PC-9 (cell line): ENCODE data around the gene MFNG. TPM values are rescaled to one million over a fixed set of nuclear protein-coding genes. Genes with fewer than 3 reads are reported as not detected.

Experiments used
- BruUV-seq: library from RNA; stranded (reverse); fragments of 400-500 nt; replicated peaks from 2 replicates; lab custom pipeline; 2021; lab: Mats Ljungman, UMichigan
- CTCF ChIA-PET: fragments of 300-600 bp; sonication (Branson Sonifier 250); formaldehyde crosslinking; loops from one replicate; lab custom pipeline; 2022; ENCODE audit warnings: antibody characterized with exemption; lab: Charles Lee
- POLR2A ChIA-PET: fragments of 300-600 bp; sonication (Branson Sonifier 250); formaldehyde crosslinking; loops from one replicate; lab custom pipeline; 2022; ENCODE audit warnings: antibody characterized with exemption; ENCODE audit not compliant: unreplicated experiment; lab: Charles Lee
- DNase-seq, 2 experiments: peaks; one replicate each; pipeline versions ENCODE4 v3.0.0 to v3.0.0-alpha.2; 2015 to 2022; ENCODE audit warnings: mixed read lengths in 1 of 2
- H2AFZ ChIP-seq: fragments of 200-600 bp; sonication (generic); 2 replicates; pipeline ENCODE4 v1.8.1; 2017; ENCODE audit warnings: antibody characterized with exemption
- H3F3A ChIP-seq: fragments of 200-600 bp; sonication (generic); 2 replicates; pipeline ENCODE4 v1.8.1; 2017; ENCODE audit warnings: antibody characterized with exemption, mild to moderate bottlenecking, low read depth; ENCODE audit not compliant: insufficient read depth
- H3K27ac ChIP-seq: fragments of 200-600 bp; sonication (generic); 2 replicates; pipeline ENCODE4 v1.6.1; 2016; ENCODE audit warnings: mixed run types
- H3K27me3 ChIP-seq: fragments of 200-600 bp; sonication (generic); 2 replicates; pipeline ENCODE4 v1.6.1; 2016; ENCODE audit warnings: low read depth, mixed run types; ENCODE audit not compliant: insufficient read depth
- H3K36me3 ChIP-seq: fragments of 200-600 bp; sonication (generic); 2 replicates; pipeline ENCODE4 v1.6.1; 2016; ENCODE audit warnings: low read depth, mixed run types
- H3K4me1 ChIP-seq: fragments of 200-600 bp; sonication (generic); replicated peaks from 2 replicates; pipeline ENCODE4 v1.6.1; 2016; ENCODE audit warnings: mixed run types; ENCODE audit not compliant: insufficient read depth
- H3K4me2 ChIP-seq: fragments of 200-600 bp; sonication (generic); 2 replicates; pipeline ENCODE4 v1.6.1; 2017; ENCODE audit warnings: mixed run types
- H3K4me3 ChIP-seq: fragments of 200-600 bp; sonication (generic); 2 replicates; pipeline ENCODE4 v1.6.1; 2016; ENCODE audit warnings: mixed run types
- H3K79me2 ChIP-seq: fragments of 200-600 bp; sonication (generic); 2 replicates; pipeline ENCODE4 v1.6.1; 2017; ENCODE audit warnings: low read depth, mixed run types
- H3K9me2 ChIP-seq: fragments of 200-600 bp; sonication (generic); 2 replicates; pipeline ENCODE4 v1.8.1; 2017; ENCODE audit warnings: mild to moderate bottlenecking; ENCODE audit not compliant: insufficient read depth
- H3K9me3 ChIP-seq: fragments of 200-600 bp; sonication (generic); 2 replicates; pipeline ENCODE4 v1.8.1; 2016; ENCODE audit warnings: low read depth; ENCODE audit not compliant: insufficient read depth
- H4K20me1 ChIP-seq: fragments of 200-600 bp; sonication (generic); 2 replicates; pipeline ENCODE4 v1.8.1; 2017; ENCODE audit not compliant: insufficient read depth
- EZH2 ChIP-seq: fragments of 200-600 bp; sonication (generic); IDR thresholded peaks from 2 replicates; pipeline ENCODE4 v1.8.0; 2017; ENCODE audit warnings: antibody characterized with exemption, low read depth
- intact Hi-C: fragments of 100-400 bp; cut with micrococcal nuclease; formaldehyde crosslinking; loops from one replicate; pipeline ENCODE4 v1.10.0; 2022; ENCODE audit not compliant: unreplicated experiment
- total RNA-seq: library from RNA; stranded (reverse); gene quantifications from 2 replicates; pipeline ENCODE4 v1.2.3, GENCODE V29; 2021
- TF ChIP-seq, protein P1 (sequence below): fragments of 200-600 bp; sonication (generic); conservative IDR thresholded peaks from 2 replicates; pipeline ENCODE4 v1.6.1; 2017; ENCODE audit warnings: mixed run types, antibody characterized with exemption, mild to moderate bottlenecking, moderate library complexity

MFNG gene
- total RNA-seq, 1 experiment from 2014 or later, result 28.1 TPM

DNA sequence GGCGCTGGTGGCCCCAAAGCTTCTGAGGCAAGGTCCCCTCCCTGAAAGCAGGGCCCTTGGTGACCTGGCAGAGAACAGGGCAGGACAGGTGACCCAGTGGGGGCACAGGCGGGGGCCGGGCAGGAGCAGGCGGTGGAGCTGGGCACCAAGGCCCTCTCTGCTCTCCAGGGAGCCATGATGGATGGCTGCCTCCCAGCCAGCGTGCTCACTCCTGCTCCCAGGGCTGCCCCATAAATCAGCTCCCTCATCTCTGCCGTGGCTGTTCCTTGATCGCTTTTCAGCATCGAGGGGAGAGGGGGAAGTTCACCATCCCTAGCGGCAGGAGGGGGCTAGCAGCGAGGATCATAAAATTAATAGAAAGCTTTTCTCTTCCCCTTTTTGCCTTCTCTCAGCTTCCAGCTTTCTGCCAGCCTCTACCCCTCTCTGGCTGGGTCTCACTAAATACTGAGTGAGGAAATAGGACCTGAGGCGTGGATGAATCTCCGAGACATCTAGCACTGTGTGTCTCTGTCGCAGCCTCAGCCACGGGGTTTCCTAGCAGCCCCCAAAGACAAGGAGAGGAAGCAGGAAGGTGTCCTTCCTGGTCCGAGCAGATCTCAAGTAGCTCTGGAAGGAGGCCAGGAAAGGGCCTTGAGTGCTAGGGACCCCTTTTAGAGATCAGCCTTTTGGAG is 36.7 kb downstream of the MFNG start:
- Histone ChIP-seq H3K36me3 (no peaks in the 10 kb centered on the region), H3K27ac (no peak overlapping the region), H4K20me1 (no peaks in the 10 kb centered on the region), H3F3A (peaks cover 8% of the 10 kb centered on the region), H3K4me2 (no peak overlapping the region), H2AFZ (no peak overlapping the region), H3K4me3 (no peak overlapping the region), H3K27me3 (no peaks in the 10 kb centered on the region), H3K79me2 (no peaks in the 10 kb centered on the region), H3K9me3 (no peaks in the 10 kb centered on the region), H3K4me1 (peaks cover 9% of the 10 kb centered on the region), H3K9me2 (no peaks in the 10 kb centered on the region)
- intact Hi-C loops, result loop anchor here (10.0 kb wide), 1 partner anchor 255 kb away; no protein-coding TSS in a partner anchor
- DNase-seq, result no peak
- ChIA-PET CTCF (no interaction called here), POLR2A (no interaction called here)
- BruUV-seq, result no TSS peak
- TF ChIP-seq, protein P1, sequence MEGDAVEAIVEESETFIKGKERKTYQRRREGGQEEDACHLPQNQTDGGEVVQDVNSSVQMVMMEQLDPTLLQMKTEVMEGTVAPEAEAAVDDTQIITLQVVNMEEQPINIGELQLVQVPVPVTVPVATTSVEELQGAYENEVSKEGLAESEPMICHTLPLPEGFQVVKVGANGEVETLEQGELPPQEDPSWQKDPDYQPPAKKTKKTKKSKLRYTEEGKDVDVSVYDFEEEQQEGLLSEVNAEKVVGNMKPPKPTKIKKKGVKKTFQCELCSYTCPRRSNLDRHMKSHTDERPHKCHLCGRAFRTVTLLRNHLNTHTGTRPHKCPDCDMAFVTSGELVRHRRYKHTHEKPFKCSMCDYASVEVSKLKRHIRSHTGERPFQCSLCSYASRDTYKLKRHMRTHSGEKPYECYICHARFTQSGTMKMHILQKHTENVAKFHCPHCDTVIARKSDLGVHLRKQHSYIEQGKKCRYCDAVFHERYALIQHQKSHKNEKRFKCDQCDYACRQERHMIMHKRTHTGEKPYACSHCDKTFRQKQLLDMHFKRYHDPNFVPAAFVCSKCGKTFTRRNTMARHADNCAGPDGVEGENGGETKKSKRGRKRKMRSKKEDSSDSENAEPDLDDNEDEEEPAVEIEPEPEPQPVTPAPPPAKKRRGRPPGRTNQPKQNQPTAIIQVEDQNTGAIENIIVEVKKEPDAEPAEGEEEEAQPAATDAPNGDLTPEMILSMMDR, result no peak
- TF ChIP-seq EZH2, result no peak

DNA sequence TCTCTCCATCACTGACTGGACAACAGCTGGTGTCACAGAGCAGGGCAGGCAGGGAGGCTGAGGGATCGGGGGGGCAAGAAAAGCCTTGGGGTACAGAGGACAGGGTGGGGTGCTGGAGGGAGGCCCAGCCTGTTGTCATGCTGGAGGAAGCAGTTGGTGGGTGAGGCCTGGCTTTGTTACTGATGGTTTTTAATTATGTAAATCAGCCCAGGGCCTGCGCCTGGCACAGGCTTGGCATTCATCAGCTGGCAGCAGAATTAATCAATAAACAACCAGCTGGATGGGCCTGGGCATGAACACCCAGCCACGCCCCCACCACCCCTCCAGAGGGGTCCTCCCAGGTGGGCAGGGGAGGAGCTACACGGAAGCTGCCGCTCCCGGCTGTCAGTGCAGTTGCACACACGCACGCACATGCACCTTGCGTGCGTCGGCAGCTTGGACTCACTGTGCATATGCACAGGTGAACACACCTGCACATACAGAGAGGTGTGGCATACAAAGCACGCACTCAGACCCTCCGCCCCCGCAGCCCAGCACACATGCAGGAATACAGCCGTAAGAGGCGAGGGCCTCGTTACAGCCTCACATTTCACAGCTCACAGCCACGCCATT is 37.6 kb downstream of the MFNG start:
- Histone ChIP-seq H2AFZ (no peak overlapping the region), H3K27ac (no peak overlapping the region)

DNA sequence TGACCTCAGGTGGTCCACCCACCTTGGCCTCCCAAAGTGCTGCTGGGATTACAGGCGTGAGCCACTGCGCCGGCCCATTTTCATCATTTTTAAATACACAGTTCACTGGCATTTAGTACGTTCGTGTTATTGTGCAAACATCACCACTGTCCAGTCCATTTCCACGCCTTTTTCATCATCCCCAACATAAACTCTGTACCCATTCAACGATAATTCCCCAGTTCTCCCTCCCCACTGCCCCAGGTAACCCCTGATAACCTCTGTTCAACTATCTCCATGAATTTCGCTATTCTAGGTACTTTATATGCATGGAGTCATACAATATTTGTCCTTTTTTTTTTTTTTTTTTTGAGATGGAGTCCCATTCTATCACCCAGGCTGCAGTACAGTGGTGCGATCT is 40.7 kb downstream of the MFNG start:
- TF ChIP-seq, protein P1, result no peak
- TF ChIP-seq EZH2, result no peak
- H3F3A ChIP-seq, result peaks cover 29% of the 10 kb centered on the region
- no peaks in the 10 kb centered on the region for H3K27me3 ChIP-seq
- H3K4me3 ChIP-seq, result no peak overlapping the region
- H3K36me3 ChIP-seq, result no peaks in the 10 kb centered on the region
- peaks cover 24% of the 10 kb centered on the region for H3K4me1 ChIP-seq
- BruUV-seq, result no TSS peak
- intact Hi-C loops, result no loop called here
- H3K27ac ChIP-seq, result no peak overlapping the region
- no peak overlapping the region for H2AFZ ChIP-seq
- no peak for DNase-seq
- no peaks in the 10 kb centered on the region for H4K20me1 ChIP-seq
- ChIA-PET POLR2A (interaction anchor here (0.5 to 0.6 kb wide), 3 partner anchors 88 to 393 kb away, joined by 3 to 15 read pairs (median 4); no protein-coding TSS in a partner anchor), CTCF (no interaction called here)
- no peak overlapping the region for H3K4me2 ChIP-seq
- H3K9me2 ChIP-seq, result no peaks in the 10 kb centered on the region
- peaks cover under 1% of the 10 kb centered on the region; the same call in 1 of the 2 replicates for H3K9me3 ChIP-seq
- no peaks in the 10 kb centered on the region for H3K79me2 ChIP-seq

More for the DNA sequence above, 37.6 kb downstream of the MFNG start:
- Histone ChIP-seq H3F3A (peaks cover 16% of the 10 kb centered on the region), H3K36me3 (no peaks in the 10 kb centered on the region), H3K27me3 (no peaks in the 10 kb centered on the region), H3K79me2 (no peaks in the 10 kb centered on the region), H3K9me3 (no peaks in the 10 kb centered on the region), H4K20me1 (no peaks in the 10 kb centered on the region), H3K4me3 (no peak overlapping the region), H3K4me1 (peaks cover 14% of the 10 kb centered on the region), H3K4me2 (no peak overlapping the region), H3K9me2 (no peaks in the 10 kb centered on the region)
- no TSS peak for BruUV-seq
- TF ChIP-seq, protein P1, result no peak
- TF ChIP-seq EZH2, result no peak
- intact Hi-C loops, result no loop called here
- no peak for DNase-seq
- POLR2A ChIA-PET, result no interaction called here
- CTCF ChIA-PET, result interaction anchor here (0.5 kb wide), 1 partner anchor 123 kb away, joined by 6 read pairs; no protein-coding TSS in a partner anchor
